Endodermal cell (in vitro differentiated cells): ENCODE measurements around the gene NCOR1. TPM values are rescaled to one million over a fixed set of nuclear protein-coding genes. Genes with fewer than 3 reads are reported as not detected.
A peak's percentile ranks its signal among the peaks of the same experiment; 100 is the strongest.
"Not testable (repeated sequence)": the region's sequence is repeated elsewhere in the genome, so short reads cannot be mapped to it uniquely, and the experiment has no call there.

ENCODE experiments used
- DNase-seq: peaks from one replicate; pipeline ENCODE4 v3.0.0-alpha.2; 2017
- H3K27ac ChIP-seq: 2 replicates; pipeline ENCODE4 v1.5.1; 2013; ENCODE audit warnings: mild to moderate bottlenecking, low read depth, low read length, moderate library complexity
- H3K27me3 ChIP-seq: 2 replicates; pipeline ENCODE4 v1.6.1; 2013; ENCODE audit warnings: mild to moderate bottlenecking, low read length, moderate library complexity; ENCODE audit not compliant: insufficient read depth, control insufficient read depth, poor library complexity, severe bottlenecking
- H3K36me3 ChIP-seq: 2 replicates; pipeline ENCODE4 v1.7.0; 2013; ENCODE audit warnings: mild to moderate bottlenecking, low read length, moderate library complexity; ENCODE audit not compliant: control insufficient read depth, insufficient read depth
- H3K4me1 ChIP-seq: one replicate; pipeline ENCODE4 v1.7.0; 2013; ENCODE audit warnings: low read length; ENCODE audit not compliant: control insufficient read depth, insufficient read depth
- H3K4me3 ChIP-seq: 2 replicates; pipeline ENCODE4 v1.5.1; 2013; ENCODE audit warnings: mild to moderate bottlenecking, low read length, moderate library complexity
- H3K9ac ChIP-seq: 2 replicates; pipeline ENCODE4 v1.6.1; 2013; ENCODE audit warnings: mild to moderate bottlenecking, low read length, moderate library complexity; ENCODE audit not compliant: poor library complexity, severe bottlenecking; ENCODE audit errors: extremely low read depth
- H3K9me3 ChIP-seq: 2 replicates; pipeline ENCODE4 v1.6.1; 2013; ENCODE audit warnings: mild to moderate bottlenecking, low read length, moderate library complexity; ENCODE audit not compliant: control insufficient read depth
- H3K27ac Mint-ChIP-seq: 2 replicates; pipeline ENCODE4 v1.8.0; 2020; ENCODE audit warnings: mixed read lengths
- H3K27me3 Mint-ChIP-seq: 2 replicates; pipeline ENCODE4 v1.8.0; 2021; ENCODE audit warnings: mild to moderate bottlenecking, mixed read lengths; ENCODE audit not compliant: insufficient read depth
- H3K36me3 Mint-ChIP-seq: 2 replicates; pipeline ENCODE4 v1.8.0; 2020; ENCODE audit warnings: low read depth, mixed read lengths
- H3K4me1 Mint-ChIP-seq: 2 replicates; pipeline ENCODE4 v1.8.0; 2020; ENCODE audit warnings: mixed read lengths
- H3K4me3 Mint-ChIP-seq: 2 replicates; pipeline ENCODE4 v1.8.0; 2020; ENCODE audit warnings: mild to moderate bottlenecking, moderate library complexity, mixed read lengths
- H3K9me3 Mint-ChIP-seq: 2 replicates; pipeline ENCODE4 v1.8.0; 2020; ENCODE audit warnings: mild to moderate bottlenecking, mixed read lengths
- CTCF ChIP-seq: fragments of 200-600 bp; sonication (generic); conservative IDR thresholded peaks from 2 replicates; pipeline ENCODE4 v1.5.0; 2021; ENCODE audit warnings: antibody characterized with exemption, mild to moderate bottlenecking
- WGBS, 2 experiments: methylation state at CpG; one replicate each; pipeline versions ENCODE4 v1.1.5 to v1.1.7; 2013; ENCODE audit warnings: missing lambda C conversion rate in 2 of 2, mixed read lengths in 1 of 2; ENCODE audit not compliant: insufficient coverage in 1 of 2, insufficient read length in 1 of 2; 5-methylcytosine and 5-hydroxymethylcytosine counted together
- total RNA-seq, 2 donors: library from RNA; stranded (reverse); fragmentation: NEBNext Ultra II Directional in 1 of 2; extraction: Animal tissue kit (Norgen Biotek cat#: 25700) in 1 of 2; gene quantifications; 2 replicates in 1 of 2; 3 replicates in 1 of 2; pipeline ENCODE4 v1.2.1, GENCODE V29; 2021

Gene NCOR1
- total RNA-seq, 2 donors from 2014 or later, result 112 to 141 TPM

GRCh38 chr17:16120937-16121336, 94.4 kb downstream of the NCOR1 start:
- no peak for TF ChIP-seq CTCF
- no peaks in the 10 kb centered on the region for H3K27me3 ChIP-seq
- no peak overlapping the region for H3K4me3 ChIP-seq
- H3K27ac ChIP-seq, result no peak overlapping the region
- H3K4me3 Mint-ChIP-seq, result no peak overlapping the region
- peaks cover 71% of the 10 kb centered on the region for H3K36me3 Mint-ChIP-seq
- peaks cover 35% of the 10 kb centered on the region for H3K9me3 ChIP-seq
- WGBS, 2 experiments, result 93 to 94% methylated on average over 6 to 10 of the region's 11 CpGs
- peaks cover 94% of the 10 kb centered on the region for H3K36me3 ChIP-seq
- H3K9ac ChIP-seq, result no peak overlapping the region
- H3K4me1 ChIP-seq, result no peaks in the 10 kb centered on the region
- H3K9me3 Mint-ChIP-seq, result peaks cover 17% of the 10 kb centered on the region
- no peak overlapping the region for H3K27ac Mint-ChIP-seq
- DNase-seq, result no peak
- no peaks in the 10 kb centered on the region for H3K4me1 Mint-ChIP-seq
- H3K27me3 Mint-ChIP-seq, result no peaks in the 10 kb centered on the region

GRCh38 chr17:16117149-16117548, 98.2 kb downstream of the NCOR1 start:
- peak overlapping the region; percentile 6 for H3K4me3 ChIP-seq
- no peak overlapping the region for H3K27ac ChIP-seq
- H3K4me1 Mint-ChIP-seq, result no peaks in the 10 kb centered on the region
- H3K27me3 ChIP-seq, result no peaks in the 10 kb centered on the region
- H3K4me1 ChIP-seq, result no peaks in the 10 kb centered on the region
- WGBS, 2 experiments, result 96% methylated on average over 2 of the region's 2 CpGs; no CpG with 5 or more reads in 1 of the 2 experiments
- H3K36me3 Mint-ChIP-seq, result peaks cover 89% of the 10 kb centered on the region
- peaks cover 49% of the 10 kb centered on the region for H3K9me3 Mint-ChIP-seq
- H3K9me3 ChIP-seq, result peaks cover 67% of the 10 kb centered on the region
- no peak overlapping the region for H3K27ac Mint-ChIP-seq
- no peak overlapping the region for H3K4me3 Mint-ChIP-seq
- H3K9ac ChIP-seq, result no peak overlapping the region
- DNase-seq, result no peak
- H3K27me3 Mint-ChIP-seq, result no peaks in the 10 kb centered on the region
- TF ChIP-seq CTCF, result no peak
- peaks cover 95% of the 10 kb centered on the region for H3K36me3 ChIP-seq

GRCh38 chr17:16115077-16115698, 100.1 kb downstream of the NCOR1 start:
- H3K4me3 Mint-ChIP-seq, H3K4me1 ChIP-seq, H3K27me3 ChIP-seq, H3K27ac ChIP-seq, DNase-seq, H3K9ac ChIP-seq, H3K27ac Mint-ChIP-seq, H3K4me1 Mint-ChIP-seq, H3K27me3 Mint-ChIP-seq: not testable (repeated sequence)
- H3K36me3 Mint-ChIP-seq, result peaks cover 89% of the 10 kb centered on the region
- H3K36me3 ChIP-seq, result peaks cover 88% of the 10 kb centered on the region
- H3K9me3 ChIP-seq, result peaks cover 69% of the 10 kb centered on the region
- H3K4me3 ChIP-seq, result peak overlapping the region; percentile 40
- 97 to 100% methylated on average over 3 of the region's 3 CpGs for WGBS, 2 experiments
- H3K9me3 Mint-ChIP-seq, result peaks cover 50% of the 10 kb centered on the region

GRCh38 chr17:16108871-16109270, 106.5 kb downstream of the NCOR1 start:
- Histone ChIP-seq H3K4me3 (no peak overlapping the region), H3K4me1 (no peaks in the 10 kb centered on the region), H3K27ac (no peak overlapping the region), H3K27me3 (no peaks in the 10 kb centered on the region), H3K36me3 (peaks cover 69% of the 10 kb centered on the region), H3K9ac (no peak overlapping the region), H3K9me3 (peaks cover 14% of the 10 kb centered on the region)
- Mint-ChIP-seq H3K27me3 (no peaks in the 10 kb centered on the region), H3K4me3 (no peak overlapping the region), H3K36me3 (peaks cover 69% of the 10 kb centered on the region), H3K9me3 (peaks cover 16% of the 10 kb centered on the region), H3K27ac (no peak overlapping the region), H3K4me1 (no peaks in the 10 kb centered on the region)
- WGBS, 2 experiments, result 100% methylated on average over 2 of the region's 4 CpGs; no CpG with 5 or more reads in 1 of the 2 experiments
- TF ChIP-seq CTCF, result no peak
- no peak for DNase-seq
